ENCODE results near the gene STX2. TPM values are rescaled to one million over a fixed set of nuclear protein-coding genes. Genes with fewer than 3 reads are reported as not detected.

STX2 gene
- total RNA-seq, 2 experiments from 2014 or later = 18.3 to 20.0 TPM

- no peak overlapping the region for H3K4me2 ChIP-seq (ENCODE audit: low read length)
- H2AFZ ChIP-seq (ENCODE audit: low read length) = no peak overlapping the region
- no peaks in the 10 kb centered on the region for H4K20me1 ChIP-seq (ENCODE audit: insufficient read depth, low read length)
- H3K27ac ChIP-seq (ENCODE audit: low read depth, low read length, poor library complexity, severe bottlenecking) = no peak overlapping the region
- H3K36me3 ChIP-seq (ENCODE audit: insufficient read depth, low read length) = no peaks in the 10 kb centered on the region
- no peak overlapping the region for H3K4me3 ChIP-seq (ENCODE audit: low read depth, low read length, poor library complexity, severe bottlenecking)
- no peaks in the 10 kb centered on the region for H3K79me2 ChIP-seq (ENCODE audit: insufficient read depth, low read depth, low read length)
- no peaks in the 10 kb centered on the region for H3K9me3 ChIP-seq (ENCODE audit: low read length)
- H3K9me2 ChIP-seq (ENCODE audit: insufficient read depth, low read length) = no peaks in the 10 kb centered on the region
- intact Hi-C loops (cut with micrococcal nuclease; ENCODE audit: unreplicated experiment) = loop anchor here (5.0 to 10.0 kb wide), 2 partner anchors 281 to 699 kb away; no protein-coding TSS in a partner anchor
- no peak for TF ChIP-seq EZH2phosphoT487 (IDR thresholded peaks at IDR 0.05; ENCODE audit: borderline replicate concordance, low read depth, low read length)
- no peak for TF ChIP-seq CTCF (conservative IDR thresholded peaks at IDR 0.05; ENCODE audit: low read length)
- POLR2A ChIA-PET = no interaction called here
- DNase-seq (ENCODE audit: low spot score) = no peak
- no TSS peak for BruUV-seq (replicated peaks)
- CTCF ChIA-PET (ENCODE audit: unreplicated experiment) = no interaction called here
- no peaks in the 10 kb centered on the region for H3K4me1 ChIP-seq (ENCODE audit: insufficient read depth, low read length, poor library complexity, severe bottlenecking)
Measured at GRCh38 chr12:130745921-130746320, 93.1 kb downstream of the STX2 start.

GRCh38 chr12:130744274-130744673, 94.8 kb downstream of the STX2 start:
- ChIA-PET CTCF (ENCODE audit: unreplicated experiment) (no interaction called here), POLR2A (no interaction called here)
- intact Hi-C loops (cut with micrococcal nuclease; ENCODE audit: unreplicated experiment) = loop anchor here (10.0 kb wide), 1 partner anchor 279 kb away; no protein-coding TSS in a partner anchor
- Histone ChIP-seq H3K36me3 (ENCODE audit: insufficient read depth, low read length) (no peaks in the 10 kb centered on the region), H3K4me1 (ENCODE audit: insufficient read depth, low read length, poor library complexity, severe bottlenecking) (no peaks in the 10 kb centered on the region), H3K79me2 (ENCODE audit: insufficient read depth, low read depth, low read length) (no peaks in the 10 kb centered on the region), H4K20me1 (ENCODE audit: insufficient read depth, low read length) (no peaks in the 10 kb centered on the region), H3K9me2 (ENCODE audit: insufficient read depth, low read length) (no peaks in the 10 kb centered on the region), H3K4me3 (ENCODE audit: low read depth, low read length, poor library complexity, severe bottlenecking) (no peak overlapping the region), H3K27ac (ENCODE audit: low read depth, low read length, poor library complexity, severe bottlenecking) (no peak overlapping the region), H3K4me2 (ENCODE audit: low read length) (no peak overlapping the region), H3K9me3 (ENCODE audit: low read length) (no peaks in the 10 kb centered on the region), H2AFZ (ENCODE audit: low read length) (no peak overlapping the region)
- no TSS peak for BruUV-seq (replicated peaks)
- no peak for DNase-seq (ENCODE audit: low spot score)
- no peak for TF ChIP-seq CTCF (conservative IDR thresholded peaks at IDR 0.05; ENCODE audit: low read length)
- no peak for TF ChIP-seq EZH2phosphoT487 (IDR thresholded peaks at IDR 0.05; ENCODE audit: borderline replicate concordance, low read depth, low read length)

GRCh38 chr12:130743606-130744005, 95.4 kb downstream of the STX2 start:
- BruUV-seq (replicated peaks) = no TSS peak
- no peaks in the 10 kb centered on the region for H3K9me3 ChIP-seq (ENCODE audit: low read length)
- no peaks in the 10 kb centered on the region for H3K9me2 ChIP-seq (ENCODE audit: insufficient read depth, low read length)
- H4K20me1 ChIP-seq (ENCODE audit: insufficient read depth, low read length) = no peaks in the 10 kb centered on the region
- ChIA-PET POLR2A (no interaction called here), CTCF (ENCODE audit: unreplicated experiment) (no interaction called here)
- no peak overlapping the region for H3K27ac ChIP-seq (ENCODE audit: low read depth, low read length, poor library complexity, severe bottlenecking)
- no peaks in the 10 kb centered on the region for H3K4me1 ChIP-seq (ENCODE audit: insufficient read depth, low read length, poor library complexity, severe bottlenecking)
- no peak for DNase-seq (ENCODE audit: low spot score)
- intact Hi-C loops (cut with micrococcal nuclease; ENCODE audit: unreplicated experiment) = loop anchor here (10.0 kb wide), 1 partner anchor 279 kb away; no protein-coding TSS in a partner anchor
- H3K4me2 ChIP-seq (ENCODE audit: low read length) = no peak overlapping the region
- H3K4me3 ChIP-seq (ENCODE audit: low read depth, low read length, poor library complexity, severe bottlenecking) = no peak overlapping the region
- H3K79me2 ChIP-seq (ENCODE audit: insufficient read depth, low read depth, low read length) = no peaks in the 10 kb centered on the region
- TF ChIP-seq EZH2phosphoT487 (IDR thresholded peaks at IDR 0.05; ENCODE audit: borderline replicate concordance, low read depth, low read length) (no peak), CTCF (conservative IDR thresholded peaks at IDR 0.05; ENCODE audit: low read length) (no peak)
- H2AFZ ChIP-seq (ENCODE audit: low read length) = no peak overlapping the region
- H3K36me3 ChIP-seq (ENCODE audit: insufficient read depth, low read length) = no peaks in the 10 kb centered on the region

Measured in OCI-LY7 (cell line).